Sigmoid colon (tissue), 7 donors: Measurements from ENCODE around the gene CST9. TPM values are rescaled to one million over a fixed set of nuclear protein-coding genes. Genes with fewer than 3 reads are reported as not detected.

Experiments
- DNase-seq: peaks from one replicate; pipeline ENCODE4 v3.0.0-alpha.2; 2019
- H3K27ac ChIP-seq, 4 donors: fragments of 200-600 bp; sonication (generic); one replicate each; pipeline ENCODE4 v1.5.1; 2016 to 2019; ENCODE audit warnings: mild to moderate bottlenecking in 1 of 4
- H3K27me3 ChIP-seq, 3 donors: fragments of 200-600 bp; sonication (generic); one replicate each; pipeline ENCODE4 v1.5.1; 2019; ENCODE audit warnings: mild to moderate bottlenecking in 1 of 3
- H3K36me3 ChIP-seq, 4 donors: fragments of 200-600 bp; sonication (generic); one replicate each; pipeline ENCODE4 v1.5.1; 2016 to 2019
- H3K4me1 ChIP-seq, 4 donors: fragments of 200-600 bp; sonication (generic); one replicate each; pipeline ENCODE4 v1.5.1; 2017 to 2019
- H3K4me3 ChIP-seq, 4 donors: fragments of 200-600 bp; sonication (generic); one replicate each; pipeline ENCODE4 v1.5.1; 2017 to 2019; ENCODE audit warnings: mild to moderate bottlenecking in 2 of 4, moderate library complexity in 1 of 4
- H3K9me3 ChIP-seq, 4 donors: fragments of 200-600 bp in 3 of 4; sonication (generic) in 3 of 4; one replicate each; pipeline versions ENCODE4 v1.5.1 to v1.6.1; 2013 to 2019
- CTCF ChIP-seq, 4 experiments: fragments of 450-650 bp in 3 of 4; fragments of 200-600 bp in 1 of 4; IDR thresholded peaks; one replicate each; pipeline ENCODE4 v1.5.1; 2016 to 2019; ENCODE audit warnings: antibody characterized with exemption in 4 of 4, mild to moderate bottlenecking in 3 of 4, moderate library complexity in 2 of 4
- EP300 ChIP-seq, 4 donors: sonication (generic); formaldehyde crosslinking; IDR thresholded peaks; one replicate each; pipeline ENCODE4 v1.6.1; 2017; ENCODE audit warnings: antibody characterized with exemption in 4 of 4
- POLR2A ChIP-seq, 2 donors: fragments of 450-650 bp; IDR thresholded peaks; one replicate each; pipeline ENCODE4 v1.6.1; 2016; ENCODE audit warnings: antibody characterized with exemption in 2 of 2, mild to moderate bottlenecking in 2 of 2, moderate library complexity in 2 of 2
- POLR2AphosphoS5 ChIP-seq, 4 donors: sonication (generic); formaldehyde crosslinking; IDR thresholded peaks; one replicate each; pipeline ENCODE4 v1.6.1; 2017; ENCODE audit warnings: antibody characterized with exemption in 4 of 4
- WGBS, 2 donors: extraction: QIAGEN DNeasy Blood & Tissue Kit; methylation state at CpG; one replicate each; pipeline ENCODE4 v1.1.7; 2013; 5-methylcytosine and 5-hydroxymethylcytosine counted together
- intact Hi-C: fragments of 100-400 bp; cut with DNase I; formaldehyde crosslinking; loops from one replicate; pipeline ENCODE4 v1.15.1; 2023
- polyA plus RNA-seq, 3 donors: library from polyadenylated mRNA; stranded (reverse); fragments of 200-250 nt; gene quantifications; one replicate each; pipeline ENCODE4 v1.2.3, GENCODE V29; 2013
- total RNA-seq, 4 donors: library from RNA; depleted of rRNA; stranded (reverse); fragments of >200 nt; gene quantifications; one replicate each; pipeline ENCODE4 v1.1.0, GENCODE V29; 2016
- donor health status: healthy with polysubstance abuse.
- donor health status: Bipolar disorder and iron deficiency.
- donor health status: healthy.

The CST9 gene
- total and polyA plus RNA-seq, 7 donors, result not detected

DNA sequence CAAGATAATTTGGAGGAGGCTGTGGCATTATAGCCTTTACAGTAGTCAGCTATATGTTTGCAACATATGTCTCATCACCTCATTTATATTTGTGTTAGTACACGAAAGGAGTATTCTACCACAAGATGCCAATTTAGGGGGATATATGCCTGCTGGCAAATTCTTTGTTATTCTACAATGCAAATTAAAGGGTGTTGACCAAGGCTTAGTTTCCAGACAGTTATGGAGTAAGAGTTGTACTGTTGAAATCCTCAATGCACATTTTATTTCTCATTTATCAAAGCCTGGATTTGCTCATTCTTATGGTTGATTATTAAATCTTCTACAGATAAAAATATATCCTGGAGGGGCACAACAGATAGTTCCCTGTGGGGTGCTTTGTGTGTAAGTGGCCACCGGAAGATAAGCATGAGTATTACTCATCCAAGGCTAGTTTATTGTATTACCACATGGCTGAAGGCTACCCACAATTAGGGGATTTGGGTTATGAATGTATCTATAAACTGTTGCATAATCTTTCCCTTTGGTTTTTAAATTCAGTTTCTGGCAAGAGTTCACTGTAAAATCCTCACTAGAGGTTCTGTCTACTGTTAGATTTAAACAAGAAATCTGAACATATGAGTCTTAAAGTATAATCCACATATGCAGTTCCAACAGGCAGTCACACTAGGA, 9.0 kb downstream of the CST9 start:
- TF ChIP-seq EP300 (IDR thresholded peaks at IDR 0.05) (no peak), CTCF (IDR thresholded peaks at IDR 0.05) (no peak), POLR2A (IDR thresholded peaks at IDR 0.05) (no peak), POLR2AphosphoS5 (IDR thresholded peaks at IDR 0.05) (no peak)
- Histone ChIP-seq H3K36me3 (no peaks in the 10 kb centered on the region), H3K27ac (no peak overlapping the region), H3K9me3 (no peaks in the 10 kb centered on the region), H3K4me3 (no peak overlapping the region), H3K4me1 (no peaks in the 10 kb centered on the region), H3K27me3 (no peaks in the 10 kb centered on the region)
- WGBS, 2 donors, result 53 to 73% methylated on average over 2 of the region's 2 CpGs
- no peak for DNase-seq
- intact Hi-C loops, result no loop called here

DNA sequence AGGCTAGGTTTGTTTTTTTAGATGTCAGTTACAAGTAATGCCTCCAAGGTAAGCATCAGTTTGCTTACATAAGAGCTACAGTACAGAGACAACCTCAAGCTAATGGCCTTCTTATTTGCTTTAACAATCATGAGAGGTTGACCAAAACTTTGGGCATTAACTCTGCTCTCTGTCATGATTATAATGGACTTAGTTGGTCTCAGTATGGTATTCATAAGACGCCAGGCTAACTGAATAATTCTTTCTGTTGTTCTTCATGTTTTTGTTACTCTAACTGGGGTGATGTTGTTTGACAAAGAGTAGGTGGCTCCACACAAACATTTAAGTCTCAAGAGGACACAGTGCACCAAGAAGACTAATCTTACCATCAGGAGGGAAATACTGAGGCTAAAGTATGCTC, 9.8 kb downstream of the CST9 start:
- intact Hi-C loops, result no loop called here
- no peak overlapping the region for H3K4me3 ChIP-seq

GRCh38 chr20:23588434-23589403, 17.0 kb downstream of the CST9 start:
- no peak for DNase-seq
- Histone ChIP-seq H3K4me1 (no peaks in the 10 kb centered on the region), H3K27me3 (no peaks in the 10 kb centered on the region), H3K36me3 (no peaks in the 10 kb centered on the region), H3K4me3 (no peak overlapping the region), H3K9me3 (no peaks in the 10 kb centered on the region), H3K27ac (no peak overlapping the region)
- WGBS, 2 donors, result 85 to 87% methylated on average over 10 of the region's 10 CpGs
- intact Hi-C loops, result no loop called here
- TF ChIP-seq POLR2A (IDR thresholded peaks at IDR 0.05), result no peak
- TF ChIP-seq EP300 (IDR thresholded peaks at IDR 0.05), result no peak
- TF ChIP-seq CTCF (IDR thresholded peaks at IDR 0.05), result no peak
- TF ChIP-seq POLR2AphosphoS5 (IDR thresholded peaks at IDR 0.05), result no peak

More for the DNA sequence above, 9.8 kb downstream of the CST9 start:
- H3K27me3 ChIP-seq, result no peaks in the 10 kb centered on the region
- H3K4me1 ChIP-seq, result no peaks in the 10 kb centered on the region
- no peak for TF ChIP-seq POLR2A (IDR thresholded peaks at IDR 0.05)
- no peak for TF ChIP-seq CTCF (IDR thresholded peaks at IDR 0.05)
- TF ChIP-seq EP300 (IDR thresholded peaks at IDR 0.05), result no peak
- no peak for TF ChIP-seq POLR2AphosphoS5 (IDR thresholded peaks at IDR 0.05)
- no peak overlapping the region for H3K27ac ChIP-seq
- H3K36me3 ChIP-seq, result no peaks in the 10 kb centered on the region
- H3K9me3 ChIP-seq, result no peaks in the 10 kb centered on the region
- DNase-seq, result no peak
- WGBS, 2 donors, result 72 to 86% methylated on average over 1 of the region's 1 CpG

DNA sequence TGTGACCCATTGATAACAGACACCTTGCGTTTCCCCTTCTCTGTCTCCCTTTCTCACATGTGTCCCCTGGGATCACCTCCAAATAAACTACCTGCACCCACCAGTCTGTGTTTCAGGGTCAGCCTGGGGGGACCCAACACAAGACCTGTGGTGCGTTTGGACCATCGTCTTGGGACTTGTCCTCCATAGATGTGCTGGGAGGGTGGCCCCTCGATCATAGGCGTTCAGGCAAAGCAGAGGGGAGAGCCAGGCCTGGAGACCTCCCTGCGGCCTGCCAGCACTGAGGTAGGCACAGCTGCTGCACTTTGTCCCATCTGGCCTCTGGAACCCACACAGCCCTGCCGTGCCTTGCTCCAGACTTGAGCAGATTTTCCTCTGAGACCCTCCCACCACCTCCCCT, 18.1 kb downstream of the CST9 start:
- Histone ChIP-seq H3K27ac (no peak overlapping the region), H3K9me3 (no peaks in the 10 kb centered on the region), H3K27me3 (no peaks in the 10 kb centered on the region), H3K36me3 (no peaks in the 10 kb centered on the region), H3K4me1 (no peaks in the 10 kb centered on the region), H3K4me3 (no peak overlapping the region)
- TF ChIP-seq POLR2AphosphoS5 (IDR thresholded peaks at IDR 0.05) (no peak), CTCF (IDR thresholded peaks at IDR 0.05) (no peak), POLR2A (IDR thresholded peaks at IDR 0.05) (no peak), EP300 (IDR thresholded peaks at IDR 0.05) (no peak)
- intact Hi-C loops, result no loop called here
- no peak for DNase-seq
- 77 to 85% methylated on average over 7 of the region's 7 CpGs for WGBS, 2 donors
